Measurements from ENCODE around the gene NCKAP5. TPM values are rescaled to one million over a fixed set of nuclear protein-coding genes. Genes with fewer than 3 reads are reported as not detected.

Gene NCKAP5
- total and polyA plus RNA-seq, 2 of the 8 experiments (the other 6 are each of a cell fraction or from before 2014, with no cell fraction given), result 0.27 to 0.86 TPM

DNA sequence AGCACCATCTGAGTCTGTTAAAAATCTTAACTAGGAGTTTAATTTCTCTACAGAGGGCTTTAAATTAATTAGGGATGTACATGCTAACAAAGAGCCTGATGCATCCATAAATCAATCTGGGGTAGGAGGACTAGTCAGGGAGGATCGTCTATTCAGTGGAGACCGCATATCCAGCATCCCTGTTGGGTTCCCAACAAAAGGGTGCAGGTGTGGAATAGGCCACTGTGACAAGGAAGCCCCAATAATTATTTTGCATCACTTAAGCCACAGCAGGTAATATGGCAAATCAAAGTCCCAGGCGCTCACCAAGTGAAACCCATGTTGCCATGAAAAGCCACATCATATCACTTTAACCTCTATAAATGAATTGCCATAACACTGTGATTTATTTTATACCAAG is 392.3 kb downstream of the NCKAP5 start:
- H3K14ac ChIP-seq (ENCODE audit: insufficient read length), result no peak overlapping the region
- no peak overlapping the region for H3K18ac ChIP-seq (ENCODE audit: extremely low read depth, low read length)
- H2AFZ ChIP-seq (ENCODE audit: low read length), result no peak overlapping the region
- H3K23ac ChIP-seq (ENCODE audit: insufficient read length), result no peak overlapping the region
- no peak overlapping the region for H2AK5ac ChIP-seq (ENCODE audit: low read depth, low read length)
- H4K8ac ChIP-seq (ENCODE audit: extremely low read depth, insufficient read depth, low read length), result no peak overlapping the region
- DNase-seq (ENCODE audit: low read depth in 1 of 2, low spot score in 2 of 2) (no peak), FAIRE-seq (no peak)
- POLR2A ChIA-PET (ENCODE audit: partially characterized antibody), result no interaction called here
- no peak overlapping the region for H3K27ac ChIP-seq (ENCODE audit: low read depth, low read length)
- 97% methylated on average over 3 of the region's 3 CpGs; no CpG with 5 or more reads in 1 of the 2 experiments for WGBS, 2 experiments (ENCODE audit: extremely low coverage in 1 of 2, insufficient coverage in 1 of 2, insufficient read length in 1 of 2, insufficient replicate concordance in 2 of 2, low coverage in 1 of 2, low lambda C conversion rate in 2 of 2, missing lambda C conversion rate in 1 of 2)
- H4K5ac ChIP-seq (ENCODE audit: insufficient read length, low read depth, low read length), result no peak overlapping the region
- no peaks in the 10 kb centered on the region for H3K4me1 ChIP-seq (replicated peaks in 1 of 4; ENCODE audit: control insufficient read depth in 3 of 4, insufficient read depth in 4 of 4, low read length in 3 of 4)
- H2BK5ac ChIP-seq (ENCODE audit: low read depth, low read length), result no peak overlapping the region
- no peak overlapping the region for H2BK12ac ChIP-seq (ENCODE audit: low read depth, low read length)
- H3K79me1 ChIP-seq (ENCODE audit: low read depth, low read length), result no peaks in the 10 kb centered on the region
- H2BK15ac ChIP-seq (ENCODE audit: low read length), result no peak overlapping the region
- H3K79me2 ChIP-seq (ENCODE audit: control insufficient read depth in 1 of 2, insufficient read depth in 2 of 2, low read length in 2 of 2), result no peaks in the 10 kb centered on the region
- no peak overlapping the region for H3K9ac ChIP-seq (replicated peaks in 1 of 4; ENCODE audit: extremely low read depth in 1 of 4, low read depth in 3 of 4, low read length in 3 of 4)
- no peaks in the 10 kb centered on the region for H3K36me3 ChIP-seq (ENCODE audit: control insufficient read depth in 2 of 4, insufficient read depth in 4 of 4, low read length in 3 of 4)
- H3K9me3 ChIP-seq (ENCODE audit: insufficient read depth in 2 of 2, low read depth in 1 of 2, low read length in 1 of 2), result no peaks in the 10 kb centered on the region
- peaks cover 0 to 1% (median 0%) of the 10 kb centered on the region in 4 experiments; a peak in 1 of 7 replicates for H3K27me3 ChIP-seq (replicated peaks in 1 of 4; ENCODE audit: control insufficient read depth in 3 of 4, extremely low read depth in 1 of 4, insufficient read depth in 3 of 4, low read length in 3 of 4)
- H3K23me2 ChIP-seq (ENCODE audit: low read depth, low read length), result no peaks in the 10 kb centered on the region
- H3K4me3 ChIP-seq (ENCODE audit: extremely low read depth in 1 of 4, insufficient read depth in 2 of 4, low read depth in 3 of 4, low read length in 4 of 4), result no peak overlapping the region
- H2BK20ac ChIP-seq (ENCODE audit: low read length), result no peak overlapping the region
- H3K4me2 ChIP-seq (ENCODE audit: insufficient read depth in 1 of 2, low read depth in 2 of 2, low read length in 2 of 2), result no peak overlapping the region
- H4K91ac ChIP-seq (replicated peaks; ENCODE audit: insufficient read length, low read length), result no peak overlapping the region
- no peak overlapping the region for H3K4ac ChIP-seq (replicated peaks; ENCODE audit: insufficient read length, low read depth, low read length)
- H4K20me1 ChIP-seq (replicated peaks in 1 of 2; ENCODE audit: control insufficient read depth in 1 of 2, insufficient read depth in 2 of 2, low read length in 2 of 2), result no peaks in the 10 kb centered on the region
- no peak overlapping the region for H3K56ac ChIP-seq (replicated peaks; ENCODE audit: insufficient read length, low read depth, low read length)
- CTCF ChIA-PET (ENCODE audit: partially characterized antibody), result no interaction called here
- no peak overlapping the region for H2BK120ac ChIP-seq (replicated peaks; ENCODE audit: low read depth, low read length)
- TF ChIP-seq RNF2 (IDR thresholded peaks at IDR 0.05; ENCODE audit: borderline replicate concordance, low read depth, low read length, missing control alignments, poor library complexity, severe bottlenecking) (no peak), GTF2F1 (IDR thresholded peaks at IDR 0.05; ENCODE audit: borderline replicate concordance, low read depth, low read length) (no peak), TBP (IDR thresholded peaks at IDR 0.05; ENCODE audit: low read depth, low read length) (no peak)
